ENCODE results near the gene COG3.

The COG3 gene

GRCh38 chr13:45506811-45507210 lies 42.1 kb downstream of the COG3 start:
- no peaks in the 10 kb centered on the region for H3K79me2 ChIP-seq (ENCODE audit: insufficient read depth, low read length)
- H3K4me3 ChIP-seq (ENCODE audit: insufficient read depth, low read length, poor library complexity, severe bottlenecking): no peak overlapping the region
- H2AFZ ChIP-seq (ENCODE audit: low read depth, low read length, severe bottlenecking): no peak overlapping the region
- no peaks in the 10 kb centered on the region for H3K9me3 ChIP-seq (ENCODE audit: insufficient read depth, low read length)
- H3K9ac ChIP-seq (ENCODE audit: low read length): no peak overlapping the region
- TF ChIP-seq EZH2phosphoT487 (conservative IDR thresholded peaks at IDR 0.05; ENCODE audit: low read length) (no peak), CTCF (IDR thresholded peaks at IDR 0.05; ENCODE audit: insufficient read depth, low read length, poor library complexity, severe bottlenecking) (no peak)
- no peaks in the 10 kb centered on the region for H3F3A ChIP-seq (ENCODE audit: insufficient read depth)
- no peaks in the 10 kb centered on the region for H3K9me2 ChIP-seq (replicated peaks; ENCODE audit: insufficient read depth, low read length)
- H3K27me3 ChIP-seq (ENCODE audit: low read length): no peaks in the 10 kb centered on the region
- H3K27ac ChIP-seq (ENCODE audit: low read depth, low read length): no peak overlapping the region
- peaks cover 10% of the 10 kb centered on the region; the same call in 1 of the 2 replicates for H3K36me3 ChIP-seq (ENCODE audit: low read length)
- H4K20me1 ChIP-seq (ENCODE audit: low read depth, low read length): no peaks in the 10 kb centered on the region
- no peak overlapping the region for H3K4me2 ChIP-seq (ENCODE audit: low read depth, low read length, poor library complexity, severe bottlenecking)

- Histone ChIP-seq H3K4me2 (ENCODE audit: low read depth, low read length, poor library complexity, severe bottlenecking) (no peak overlapping the region), H3K27ac (ENCODE audit: low read depth, low read length) (no peak overlapping the region), H3K4me3 (ENCODE audit: insufficient read depth, low read length, poor library complexity, severe bottlenecking) (no peak overlapping the region), H3K79me2 (ENCODE audit: insufficient read depth, low read length) (no peaks in the 10 kb centered on the region), H3K9ac (ENCODE audit: low read length) (no peak overlapping the region), H3K36me3 (ENCODE audit: low read length) (no peaks in the 10 kb centered on the region), H3K9me2 (replicated peaks; ENCODE audit: insufficient read depth, low read length) (no peaks in the 10 kb centered on the region), H2AFZ (ENCODE audit: low read depth, low read length, severe bottlenecking) (no peak overlapping the region), H4K20me1 (ENCODE audit: low read depth, low read length) (no peaks in the 10 kb centered on the region), H3K27me3 (ENCODE audit: low read length) (no peaks in the 10 kb centered on the region), H3K9me3 (ENCODE audit: insufficient read depth, low read length) (no peaks in the 10 kb centered on the region), H3F3A (ENCODE audit: insufficient read depth) (no peaks in the 10 kb centered on the region)
- no peak for TF ChIP-seq EZH2phosphoT487 (conservative IDR thresholded peaks at IDR 0.05; ENCODE audit: low read length)
- no peak for TF ChIP-seq CTCF (IDR thresholded peaks at IDR 0.05; ENCODE audit: insufficient read depth, low read length, poor library complexity, severe bottlenecking)
Observed at GRCh38 chr13:45508776-45509175, 44.0 kb downstream of the COG3 start.

GRCh38 chr13:45510672-45511071 lies 45.9 kb downstream of the COG3 start:
- peaks cover 3% of the 10 kb centered on the region; the same call in 1 of the 2 replicates for H3K36me3 ChIP-seq (ENCODE audit: low read length)

More at GRCh38 chr13:45510672-45511071, 45.9 kb downstream of the COG3 start:
- Histone ChIP-seq H2AFZ (ENCODE audit: low read depth, low read length, severe bottlenecking) (no peak overlapping the region), H3K27me3 (ENCODE audit: low read length) (no peaks in the 10 kb centered on the region), H3K9me3 (ENCODE audit: insufficient read depth, low read length) (no peaks in the 10 kb centered on the region), H3K4me3 (ENCODE audit: insufficient read depth, low read length, poor library complexity, severe bottlenecking) (no peak overlapping the region), H3K9ac (ENCODE audit: low read length) (no peak overlapping the region), H3K4me2 (ENCODE audit: low read depth, low read length, poor library complexity, severe bottlenecking) (no peak overlapping the region), H3K9me2 (replicated peaks; ENCODE audit: insufficient read depth, low read length) (no peaks in the 10 kb centered on the region), H4K20me1 (ENCODE audit: low read depth, low read length) (no peaks in the 10 kb centered on the region), H3K27ac (ENCODE audit: low read depth, low read length) (no peak overlapping the region), H3K79me2 (ENCODE audit: insufficient read depth, low read length) (no peaks in the 10 kb centered on the region), H3F3A (ENCODE audit: insufficient read depth) (no peaks in the 10 kb centered on the region)
- TF ChIP-seq EZH2phosphoT487 (conservative IDR thresholded peaks at IDR 0.05; ENCODE audit: low read length) (no peak), CTCF (IDR thresholded peaks at IDR 0.05; ENCODE audit: insufficient read depth, low read length, poor library complexity, severe bottlenecking) (no peak)

Data from SU-DHL-6 (cell line).